HG03460 (cell line): ENCODE measurements around the gene FOXD2.
"Not testable (repeated sequence)": the region's sequence is repeated elsewhere in the genome, so short reads cannot be mapped to it uniquely, and the experiment has no call there.

Source experiments
- ATAC-seq: cut with Tn5 transposase; IDR thresholded peaks from one replicate; pipeline ENCODE4 v1.9.1; 2021; ENCODE audit not compliant: unreplicated experiment

The FOXD2 gene

GRCh38 chr1:47439017-47439818 is 1.4 kb downstream of the FOXD2 start:
- ATAC-seq, result no peak

- no peak for ATAC-seq
These were observed 2.2 kb downstream of the FOXD2 start for GRCh38 chr1:47439819-47440598.

- no peak for ATAC-seq
These were observed 2.8 kb downstream of the FOXD2 start for GRCh38 chr1:47440599-47441081.

- ATAC-seq, result no peak
These were observed 3.7 kb downstream of the FOXD2 start for GRCh38 chr1:47441450-47442106.

- no peak for ATAC-seq
These were observed 4.4 kb downstream of the FOXD2 start for GRCh38 chr1:47442202-47442601.

- ATAC-seq, result no peak
These were observed 5.1 kb downstream of the FOXD2 start for GRCh38 chr1:47442842-47443529.

GRCh38 chr1:47443530-47444296 is 5.9 kb downstream of the FOXD2 start:
- ATAC-seq, result no peak

GRCh38 chr1:47444297-47444561 is 6.4 kb downstream of the FOXD2 start:
- ATAC-seq, result no peak

- no peak for ATAC-seq
These were observed 7.0 kb downstream of the FOXD2 start for GRCh38 chr1:47444562-47445465.

GRCh38 chr1:47445823-47446550 is 8.1 kb downstream of the FOXD2 start:
- ATAC-seq, result no peak

- no peak for ATAC-seq
These were observed 10.8 kb downstream of the FOXD2 start for GRCh38 chr1:47448462-47449222.

GRCh38 chr1:47449822-47450552 is 12.1 kb downstream of the FOXD2 start:
- ATAC-seq, result no peak

GRCh38 chr1:47450606-47451005 is 12.8 kb downstream of the FOXD2 start:
- no peak for ATAC-seq

- ATAC-seq, result no peak
These were observed 14.6 kb downstream of the FOXD2 start for GRCh38 chr1:47452426-47452825.

GRCh38 chr1:47453910-47454309 is 16.1 kb downstream of the FOXD2 start:
- not testable (repeated sequence) for ATAC-seq

- ATAC-seq, result no peak
These were observed 18.4 kb downstream of the FOXD2 start for GRCh38 chr1:47456250-47456649.

GRCh38 chr1:47457547-47457946 is 19.7 kb downstream of the FOXD2 start:
- ATAC-seq, result not testable (repeated sequence)
